GM19238 (cell line): Measurements from ENCODE around the gene PTPN12.
"Not testable (repeated sequence)": the region's sequence is repeated elsewhere in the genome, so short reads cannot be mapped to it uniquely, and the experiment has no call there.

Source experiments
- DNase-seq: peaks from one replicate; pipeline ENCODE4 v3.0.0; 2011; ENCODE audit warnings: low spot score; ENCODE audit not compliant: insufficient read length

PTPN12 gene

DNA sequence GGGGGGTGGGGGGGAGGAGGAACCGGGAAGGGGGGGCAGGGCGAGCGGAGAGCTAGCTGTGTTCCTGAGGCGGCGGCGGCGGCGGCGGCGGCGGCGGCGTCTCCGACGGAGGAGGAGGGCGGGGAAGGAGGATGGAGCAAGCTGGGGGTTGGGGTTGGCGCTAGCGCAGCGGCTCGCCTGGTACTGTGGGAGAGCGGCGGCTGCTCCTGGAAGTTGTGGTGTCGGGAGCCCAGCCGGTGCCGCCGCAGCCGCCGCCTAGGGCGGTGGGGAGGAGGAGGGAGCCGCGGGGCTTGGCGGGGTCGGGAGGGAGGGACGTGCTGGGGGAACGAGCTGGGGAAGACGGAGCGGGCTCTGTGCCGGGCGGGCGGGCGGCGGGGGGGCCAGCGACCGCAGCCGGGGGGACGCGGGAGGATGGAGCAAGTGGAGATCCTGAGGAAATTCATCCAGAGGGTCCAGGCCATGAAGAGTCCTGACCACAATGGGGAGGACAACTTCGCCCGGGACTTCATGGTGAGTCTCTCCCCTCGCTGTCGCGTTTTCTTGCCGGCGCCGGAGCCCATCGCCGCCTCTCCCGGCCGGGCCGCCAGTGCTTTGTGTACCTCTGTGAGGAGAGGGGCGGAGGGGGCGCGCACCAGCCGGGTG is at the start of gene PTPN12:
TSS of gene PTPN12 (plus strand) at position 160 of the 642 bp plus-strand sequence. CDS start at position 412, 252 bp downstream.
- peak; percentile 38 for DNase-seq

DNA sequence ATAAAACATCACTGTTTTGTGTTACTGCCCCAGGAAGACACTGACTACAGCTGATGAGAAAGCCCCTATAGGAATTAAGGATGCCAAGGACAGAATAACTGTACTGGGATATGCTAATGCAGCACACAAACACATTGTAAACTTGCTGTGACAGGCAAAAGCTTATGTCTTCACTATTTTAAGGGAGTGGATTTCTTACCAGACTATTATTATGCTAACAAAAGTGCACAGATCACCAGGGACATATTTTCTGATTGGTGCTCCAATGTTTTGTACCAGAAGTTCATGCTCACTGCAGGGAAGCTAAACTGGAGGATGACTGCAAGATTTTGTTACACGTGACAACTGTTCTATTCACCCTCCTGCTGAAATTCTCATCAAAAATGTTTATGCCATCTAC is 48.1 kb upstream of the PTPN12 start:
- no peak for DNase-seq

DNA sequence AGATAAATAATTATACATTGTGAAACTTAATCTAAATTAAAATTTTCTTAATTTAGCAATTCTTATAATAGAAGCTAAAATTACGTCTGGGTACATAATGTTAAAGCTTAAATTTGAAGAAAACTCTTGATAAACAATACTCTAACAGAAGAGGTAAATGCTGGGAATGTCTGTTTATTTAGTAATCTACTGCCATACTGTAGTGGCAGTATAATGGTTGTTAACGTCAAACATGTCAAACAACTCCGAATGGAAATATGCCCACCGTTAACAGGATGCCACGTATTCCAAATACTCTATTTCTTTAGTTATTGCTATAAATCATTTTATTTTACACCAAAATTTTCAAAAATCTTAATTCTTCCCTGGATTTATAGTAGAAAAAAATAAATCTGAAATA is 40.0 kb upstream of the PTPN12 start:
- DNase-seq, result no peak

DNA sequence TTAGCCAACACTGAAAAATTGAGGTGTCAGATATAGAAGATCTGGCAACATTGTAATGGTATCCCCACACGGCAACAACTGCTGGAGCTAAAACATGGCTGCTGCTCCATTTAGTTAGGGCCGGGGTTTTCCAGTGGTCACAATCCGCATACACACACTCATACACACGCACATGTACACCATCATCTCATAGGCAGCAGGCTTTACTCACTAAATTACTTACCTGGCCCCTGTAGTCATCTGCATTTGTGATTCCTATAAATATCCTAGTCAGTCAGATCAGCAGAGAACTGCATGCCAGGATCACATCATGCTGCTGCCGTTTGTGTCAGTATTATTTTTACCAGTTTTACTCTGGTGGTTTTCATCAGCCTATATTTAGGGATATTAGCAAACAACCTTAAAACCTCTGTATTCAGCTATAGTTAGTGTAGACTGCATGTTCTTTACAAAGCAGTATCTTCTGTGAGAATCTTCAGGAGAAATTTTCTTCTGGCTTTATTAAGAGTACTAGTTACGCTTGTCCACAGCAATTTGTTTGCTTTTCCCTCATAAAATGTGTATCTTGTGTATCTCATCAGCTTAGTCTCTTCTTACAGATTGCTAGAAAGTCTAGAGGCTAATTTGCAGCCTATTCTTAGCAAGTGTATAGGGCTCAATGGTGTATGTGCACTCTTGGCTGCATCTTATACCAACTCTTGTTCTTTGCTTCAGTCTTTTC is 38.3 kb upstream of the PTPN12 start:
- no peak for DNase-seq

DNA sequence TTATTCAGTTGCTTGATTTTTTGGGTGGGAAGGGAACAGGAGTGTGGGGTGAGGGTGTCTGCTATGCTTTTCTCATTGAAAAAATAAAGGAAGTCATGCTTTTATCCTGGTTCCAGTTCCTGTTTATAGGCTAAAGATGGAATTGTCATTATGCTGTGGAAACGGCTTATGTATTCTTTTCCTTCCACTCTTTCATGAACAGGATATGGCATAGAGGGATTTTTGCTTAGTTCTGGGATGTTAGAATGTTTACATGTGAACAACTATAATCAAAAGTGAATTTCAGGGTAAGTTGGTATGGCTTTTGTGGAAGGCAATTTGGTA is 35.9 kb upstream of the PTPN12 start:
- DNase-seq, result no peak

DNA sequence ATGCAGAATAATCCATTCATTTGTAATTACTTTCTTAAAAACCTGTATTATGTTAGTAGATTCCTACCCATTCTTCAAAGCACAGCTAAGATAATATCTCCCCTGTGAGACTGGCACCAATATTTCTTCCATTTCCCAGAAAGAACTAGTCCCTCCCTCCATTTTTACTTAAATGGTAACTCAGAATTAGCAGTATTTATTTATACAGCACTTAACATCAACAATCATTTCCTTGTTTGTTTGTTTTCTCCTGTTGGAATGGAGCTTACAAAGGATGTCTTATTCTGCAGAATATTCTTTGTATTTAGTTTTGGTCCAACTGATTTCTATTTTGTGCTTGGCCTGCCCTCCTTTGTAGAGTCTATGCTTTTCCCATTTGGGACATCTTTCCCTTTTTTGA is 32.1 kb upstream of the PTPN12 start:
- DNase-seq, result no peak

DNA sequence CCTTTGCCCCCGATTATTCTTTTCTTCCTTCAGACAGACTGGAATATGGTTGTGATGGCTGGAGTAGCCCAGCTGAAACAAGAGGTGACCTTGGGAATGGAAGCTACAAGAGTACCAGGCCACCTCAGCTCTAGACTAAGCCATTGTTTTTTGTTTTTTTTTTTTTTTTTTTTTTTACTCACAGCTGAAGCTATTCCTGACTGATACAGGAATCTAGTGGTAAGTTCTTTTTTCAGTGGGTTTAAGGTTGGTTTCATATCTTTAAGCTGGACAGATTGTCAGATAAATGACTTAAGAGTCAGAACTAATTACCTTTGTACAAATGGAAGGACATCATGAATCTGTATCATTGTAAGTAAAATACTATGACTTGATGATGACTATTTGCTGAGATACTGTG is 30.2 kb upstream of the PTPN12 start:
- no peak for DNase-seq

DNA sequence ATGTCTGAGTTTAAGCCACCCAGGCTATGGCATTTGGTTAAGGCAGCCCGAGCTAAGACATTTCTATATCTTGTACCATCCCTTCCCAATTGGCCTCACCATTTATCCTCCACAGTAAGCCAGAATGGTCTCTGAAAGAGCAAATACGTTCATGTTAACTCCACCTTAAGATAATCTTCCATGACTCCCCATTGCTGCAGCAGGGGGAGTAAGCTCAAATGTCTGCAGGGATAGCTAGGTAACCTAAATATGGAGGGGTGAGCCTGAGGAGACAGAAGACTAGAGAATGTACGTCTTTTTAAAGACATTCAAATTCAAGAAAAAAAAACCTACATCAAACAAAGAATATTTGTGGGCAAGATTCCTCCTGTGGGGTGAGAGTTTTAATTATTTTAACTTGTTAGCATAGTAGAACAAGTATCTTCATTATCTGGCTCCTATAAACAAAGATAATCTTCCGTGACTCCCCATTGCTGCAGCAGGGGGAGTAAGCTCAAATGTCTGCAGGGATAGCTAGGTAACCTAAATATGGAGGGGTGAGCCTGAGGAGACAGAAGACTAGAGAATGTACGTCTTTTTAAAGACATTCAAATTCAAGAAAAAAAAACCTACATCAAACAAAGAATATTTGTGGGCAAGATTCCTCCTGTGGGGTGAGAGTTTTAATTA is 24.0 kb upstream of the PTPN12 start:
- not testable (repeated sequence) for DNase-seq

DNA sequence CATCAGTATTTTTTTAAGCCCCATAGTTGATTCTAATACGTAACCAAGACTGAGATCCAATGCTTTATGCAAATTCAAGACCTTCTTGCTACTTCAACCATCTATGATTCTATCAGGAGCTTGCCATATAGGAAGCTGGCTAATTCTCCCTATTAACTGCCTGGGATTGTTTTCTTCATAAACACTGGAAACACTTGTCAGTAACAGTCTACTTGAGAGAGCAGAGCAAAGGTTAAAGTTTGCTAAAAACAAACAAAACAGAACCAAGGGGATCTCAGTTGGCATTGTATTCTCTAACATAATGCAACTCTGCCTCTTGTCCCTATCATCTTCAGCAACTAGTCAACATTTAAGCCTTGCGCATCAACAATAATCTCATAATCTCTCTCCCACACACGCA is 21.0 kb upstream of the PTPN12 start:
- DNase-seq, result no peak

DNA sequence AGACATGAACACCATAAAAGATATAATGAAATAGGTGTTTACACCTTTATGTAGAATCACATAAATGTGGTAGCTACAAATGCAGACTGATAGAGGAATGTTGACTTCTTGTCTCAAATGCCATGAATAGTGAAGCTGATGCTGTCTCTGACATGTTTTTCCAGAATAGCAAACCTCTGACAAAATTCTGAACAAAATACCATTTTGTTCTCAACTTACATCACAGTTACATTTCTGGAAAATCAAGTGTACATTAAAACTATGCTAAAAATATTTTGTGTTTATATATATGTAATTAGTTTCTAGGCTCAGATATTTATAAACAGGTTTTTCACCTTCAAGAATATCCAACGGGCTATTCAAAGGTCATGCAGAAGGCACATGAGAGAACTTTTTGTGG is 16.8 kb upstream of the PTPN12 start:
- DNase-seq, result no peak

DNA sequence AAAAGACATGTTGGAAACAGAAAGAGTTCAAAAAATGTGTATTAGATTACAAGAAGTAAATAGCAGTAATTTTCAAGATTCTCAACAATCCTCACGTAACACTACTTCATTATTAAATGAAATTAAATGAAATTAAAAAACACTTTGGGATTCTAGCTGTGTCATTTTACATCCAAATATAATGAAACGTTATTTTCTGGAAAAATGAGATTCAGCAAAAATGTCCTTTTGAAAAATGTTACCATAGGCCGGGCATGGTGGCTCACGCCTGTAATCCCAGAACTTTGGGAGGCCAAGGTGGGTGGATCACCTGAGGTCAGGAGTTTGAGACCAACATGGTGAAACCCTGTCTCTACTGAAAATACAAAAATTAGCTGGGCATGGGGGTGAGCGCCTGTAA is 15.6 kb upstream of the PTPN12 start:
- DNase-seq, result not testable (repeated sequence)

DNA sequence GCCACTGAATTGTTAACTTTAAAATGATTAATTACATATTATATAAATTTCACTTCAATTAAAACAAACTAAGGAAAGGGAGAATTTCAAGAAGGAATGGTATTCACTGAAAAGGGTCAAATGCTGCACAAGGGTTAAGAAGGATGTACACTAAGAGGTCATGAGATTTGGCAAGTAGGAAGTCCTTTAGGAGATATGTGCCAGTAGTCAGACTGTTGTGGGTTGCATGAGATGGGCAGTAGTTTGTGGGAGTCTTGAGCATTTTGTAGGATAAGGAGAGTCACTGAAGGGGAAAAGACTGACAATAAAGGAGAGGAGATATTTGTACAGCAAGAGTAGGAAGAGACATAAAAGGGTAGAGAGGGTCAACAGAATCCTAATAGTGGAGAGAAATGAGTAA is 12.4 kb upstream of the PTPN12 start:
- DNase-seq, result no peak

DNA sequence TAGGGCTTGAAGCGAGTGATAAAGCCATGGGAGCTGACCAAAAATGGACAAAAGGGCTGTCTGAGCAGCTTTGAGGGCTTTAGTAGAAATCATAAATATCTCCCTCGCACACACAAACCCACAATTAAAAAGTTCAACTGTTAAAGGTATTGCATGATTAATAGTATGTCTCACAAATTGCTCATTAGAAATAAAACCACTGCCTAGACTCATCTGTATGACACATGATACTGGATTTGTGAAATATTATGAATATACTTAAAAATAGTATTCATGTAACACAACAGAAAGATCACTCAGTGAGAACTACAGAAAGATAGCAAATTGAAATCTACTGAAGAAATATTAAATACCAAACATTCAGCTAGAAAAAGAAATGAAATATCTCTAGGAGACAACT is 11.9 kb upstream of the PTPN12 start:
- no peak for DNase-seq

DNA sequence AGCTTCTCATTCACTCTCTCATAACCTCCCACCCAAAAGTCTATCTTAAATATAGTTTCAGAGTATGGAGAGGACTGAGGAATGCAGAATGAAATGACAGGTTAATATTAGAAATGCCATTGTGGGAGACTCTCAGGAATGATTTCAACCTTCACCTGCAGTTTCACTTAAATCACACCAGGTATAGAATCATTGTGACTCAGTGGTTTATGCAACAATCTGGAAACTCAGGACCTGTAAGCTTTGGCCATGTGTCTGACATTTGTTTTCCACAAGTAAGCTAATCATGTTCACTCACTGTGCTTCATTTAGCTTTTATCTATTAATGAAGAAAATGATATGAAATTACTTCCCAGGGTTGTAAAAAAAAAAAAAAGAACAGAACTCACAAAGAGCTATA is 8.7 kb upstream of the PTPN12 start:
- DNase-seq, result no peak

DNA sequence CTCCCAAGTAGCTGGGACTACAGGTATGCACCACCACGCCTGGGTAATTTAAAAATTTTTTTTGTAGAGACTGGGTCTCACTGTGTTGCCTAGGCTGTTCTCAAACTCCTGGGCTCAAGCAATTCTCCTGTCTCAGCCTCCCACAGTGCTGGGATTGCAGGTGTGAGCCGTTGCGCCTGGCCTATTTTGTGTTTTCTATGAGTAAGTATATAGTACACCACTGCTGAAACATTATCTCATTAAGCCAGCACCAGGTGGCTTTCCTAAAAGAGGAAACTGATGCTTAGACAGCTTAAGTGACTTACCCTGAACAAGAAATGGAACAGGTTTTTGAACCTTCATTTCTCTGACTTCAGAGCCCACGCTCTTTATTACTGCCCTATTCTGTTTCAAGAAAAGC is 7.8 kb upstream of the PTPN12 start:
- DNase-seq, result no peak

DNA sequence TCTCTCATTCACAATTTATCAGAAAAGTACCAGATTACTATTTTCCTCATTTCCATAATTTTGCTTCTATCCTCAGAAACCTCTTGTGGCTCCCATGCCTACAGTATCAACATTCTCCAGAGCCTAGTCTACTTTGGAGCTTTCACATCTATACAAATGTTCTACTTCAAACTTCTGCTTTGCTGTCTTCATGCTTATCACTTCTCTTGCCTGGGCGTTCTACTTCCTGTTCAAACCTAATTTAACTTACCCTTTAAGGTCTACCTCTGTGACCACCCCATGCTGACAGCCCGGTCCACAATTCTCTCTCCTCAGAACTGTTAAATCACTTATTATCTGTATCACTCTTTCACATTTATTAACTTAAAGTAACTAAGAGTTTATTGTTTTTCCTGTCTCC is 6.1 kb upstream of the PTPN12 start:
- DNase-seq, result no peak

DNA sequence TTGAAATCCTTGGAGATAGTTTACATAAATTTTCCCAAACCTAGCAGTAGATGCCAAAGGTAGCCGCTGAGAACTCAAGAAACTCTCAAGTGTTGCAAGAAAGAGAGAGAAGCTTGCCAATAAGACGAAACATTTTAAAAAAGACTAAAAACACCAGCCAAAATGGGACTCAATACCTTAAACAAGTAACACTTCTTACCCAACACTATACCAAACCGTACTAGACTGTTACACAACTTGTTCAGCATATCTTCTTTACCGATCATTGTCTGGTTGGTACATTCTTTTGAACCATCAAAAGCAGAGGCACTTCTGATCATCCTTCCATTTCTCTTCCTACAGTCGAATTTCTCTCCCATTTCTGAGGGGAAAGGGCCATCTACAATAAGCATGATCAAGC is 4.8 kb upstream of the PTPN12 start:
- DNase-seq, result no peak

DNA sequence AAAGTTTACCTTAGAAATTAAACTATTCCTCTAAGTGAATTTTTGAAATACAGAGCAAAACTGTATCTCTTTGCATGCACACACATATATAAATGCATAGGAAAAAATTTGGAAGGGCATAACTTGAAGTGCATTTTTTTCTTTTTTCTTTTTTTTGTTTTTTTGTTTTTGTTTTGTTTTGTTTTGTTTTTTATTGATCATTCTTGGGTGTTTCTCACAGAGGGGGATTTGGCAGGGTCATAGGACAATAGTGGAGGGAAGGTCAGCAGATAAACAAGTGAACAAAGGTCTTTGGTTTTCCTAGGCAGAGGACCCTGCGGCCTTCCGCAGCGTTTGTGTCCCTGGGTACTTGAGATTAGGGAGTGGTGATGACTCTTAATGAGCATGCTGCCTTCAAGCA is 4.4 kb upstream of the PTPN12 start:
- not testable (repeated sequence) for DNase-seq

DNA sequence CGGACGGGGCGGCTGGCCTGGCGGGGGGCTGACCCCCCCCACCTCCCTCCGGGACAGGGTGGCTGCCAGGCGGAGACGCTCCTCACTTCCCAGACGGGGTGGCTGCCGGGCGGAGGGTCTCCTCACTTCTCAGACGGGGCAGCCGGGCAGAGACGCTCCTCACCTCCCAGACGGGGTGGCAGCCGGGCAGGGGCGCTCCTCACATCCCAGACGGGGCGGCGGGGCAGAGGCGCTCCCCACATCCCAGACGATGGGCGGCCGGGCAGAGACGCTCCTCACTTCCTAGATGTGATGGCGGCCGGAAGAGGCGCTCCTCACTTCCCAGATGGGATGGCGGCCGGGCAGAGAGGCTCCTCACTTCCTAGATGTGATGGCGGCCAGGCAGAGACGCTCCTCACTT is 3.0 kb upstream of the PTPN12 start:
- DNase-seq, result not testable (repeated sequence)

DNA sequence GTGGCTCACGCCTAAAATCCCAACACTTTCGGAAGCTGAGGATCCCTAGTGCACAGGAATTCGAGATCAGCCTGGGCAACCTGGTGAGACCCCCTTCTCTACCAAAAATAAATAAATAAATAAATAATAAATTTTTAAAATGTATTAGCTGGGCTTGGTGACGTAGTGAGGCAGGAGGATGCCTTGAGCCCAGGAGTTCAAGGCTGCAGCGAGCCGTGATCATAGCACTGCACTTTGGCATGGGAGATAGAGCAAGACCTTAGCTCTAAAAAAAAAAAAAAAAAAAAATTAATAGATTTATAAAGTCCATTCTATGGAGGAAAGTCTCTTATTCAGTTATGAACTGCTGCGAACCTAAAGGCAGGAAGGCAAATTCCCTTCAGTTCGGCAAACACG is 1.1 kb upstream of the PTPN12 start:
- DNase-seq, result no peak

DNA sequence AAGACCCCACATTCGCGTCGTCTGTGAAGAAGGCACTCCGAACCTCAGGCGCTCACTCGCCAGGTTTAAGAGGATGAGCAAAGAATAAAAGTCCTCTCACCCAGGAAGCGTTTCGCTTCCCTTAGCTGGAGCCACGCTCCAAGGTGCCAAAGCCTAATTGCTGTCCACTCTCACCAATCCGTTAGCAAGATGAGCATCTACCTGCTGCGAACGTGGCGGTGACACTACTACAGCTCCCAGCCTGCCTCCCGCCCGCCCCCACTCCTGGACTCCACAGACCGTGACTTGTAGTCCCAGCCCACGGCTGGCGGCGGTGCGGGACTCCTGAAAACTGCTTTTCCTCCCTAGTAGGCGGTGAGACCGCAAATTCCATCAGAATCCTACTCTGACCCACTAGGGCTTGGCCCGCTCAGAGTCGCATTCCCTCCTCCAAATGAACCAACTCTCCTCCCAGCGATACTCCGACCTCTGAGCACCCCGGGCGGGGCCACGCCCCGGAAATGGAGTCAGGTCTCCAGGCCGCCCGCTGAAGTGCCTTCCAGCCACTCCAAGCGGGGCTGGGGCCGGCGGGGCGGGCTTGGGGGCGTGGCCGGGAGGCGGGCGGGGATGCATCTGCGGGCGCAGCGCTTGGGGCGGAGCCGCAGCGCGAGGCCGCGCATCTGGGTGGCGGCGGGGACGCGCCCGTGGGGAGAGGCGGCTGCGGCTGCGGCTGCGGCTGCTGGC is 521 bp upstream of the PTPN12 start:
- peak; percentile 99 for DNase-seq

DNA sequence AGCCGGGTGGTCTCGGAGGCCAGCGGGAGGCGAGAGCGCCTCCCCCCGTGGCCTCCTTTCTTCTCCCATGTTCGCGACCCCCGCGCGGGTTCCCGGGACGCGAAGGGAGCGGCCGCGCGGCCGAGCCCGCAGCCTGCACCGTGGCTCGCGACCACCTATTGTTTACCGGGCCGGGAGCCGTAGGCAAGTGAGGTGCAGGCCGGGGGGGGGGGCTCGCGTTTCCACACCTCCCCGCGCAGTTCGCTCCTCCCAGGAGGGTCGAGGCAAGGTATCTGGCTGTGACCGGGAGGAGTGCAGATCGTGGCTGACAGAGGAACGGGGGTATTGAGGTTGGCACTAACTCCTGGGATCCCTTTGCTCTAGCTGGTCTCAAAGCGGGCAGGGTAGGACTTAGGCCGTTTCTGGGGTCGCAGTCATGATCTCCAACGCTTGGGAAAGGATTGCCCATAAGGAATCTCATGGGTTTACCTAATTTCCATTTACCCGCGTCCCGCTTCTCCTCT is 734 bp downstream of the PTPN12 start:
- peak; percentile 27 for DNase-seq
